Stimulated activated CD4-positive, alpha-beta T cell treated with anti-CD3 and anti-CD28 coated beads, Interleukin-1b, Interleukin-23, amount 100 ng/mL, for 48 hours (primary cell): ENCODE measurements around the gene IQCE.

Experiments
- DNase-seq: peaks from one replicate; pipeline ENCODE4 v3.0.0-alpha.2; 2020

The IQCE gene

DNA sequence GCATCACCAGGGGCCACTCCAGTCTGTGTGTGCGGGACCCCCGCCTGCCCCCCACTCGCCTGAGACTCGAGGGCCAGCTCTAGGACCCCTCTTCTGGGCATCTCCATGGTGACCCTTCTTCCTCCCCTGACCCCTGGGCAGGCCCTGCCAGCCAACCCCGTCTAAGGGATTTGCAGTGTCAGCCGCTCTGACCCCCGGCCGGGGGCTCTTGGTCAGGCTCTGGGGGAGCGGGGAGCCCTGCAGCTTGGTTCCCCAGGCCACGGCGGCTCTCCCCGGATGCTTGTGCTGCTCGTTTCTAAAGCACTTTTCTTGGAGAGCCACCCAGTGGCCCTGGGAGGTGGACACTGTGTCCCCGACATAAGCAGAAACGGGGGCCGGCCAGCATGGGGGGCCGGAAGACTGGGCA is 78.3 kb downstream of the IQCE start:
- DNase-seq: no peak

DNA sequence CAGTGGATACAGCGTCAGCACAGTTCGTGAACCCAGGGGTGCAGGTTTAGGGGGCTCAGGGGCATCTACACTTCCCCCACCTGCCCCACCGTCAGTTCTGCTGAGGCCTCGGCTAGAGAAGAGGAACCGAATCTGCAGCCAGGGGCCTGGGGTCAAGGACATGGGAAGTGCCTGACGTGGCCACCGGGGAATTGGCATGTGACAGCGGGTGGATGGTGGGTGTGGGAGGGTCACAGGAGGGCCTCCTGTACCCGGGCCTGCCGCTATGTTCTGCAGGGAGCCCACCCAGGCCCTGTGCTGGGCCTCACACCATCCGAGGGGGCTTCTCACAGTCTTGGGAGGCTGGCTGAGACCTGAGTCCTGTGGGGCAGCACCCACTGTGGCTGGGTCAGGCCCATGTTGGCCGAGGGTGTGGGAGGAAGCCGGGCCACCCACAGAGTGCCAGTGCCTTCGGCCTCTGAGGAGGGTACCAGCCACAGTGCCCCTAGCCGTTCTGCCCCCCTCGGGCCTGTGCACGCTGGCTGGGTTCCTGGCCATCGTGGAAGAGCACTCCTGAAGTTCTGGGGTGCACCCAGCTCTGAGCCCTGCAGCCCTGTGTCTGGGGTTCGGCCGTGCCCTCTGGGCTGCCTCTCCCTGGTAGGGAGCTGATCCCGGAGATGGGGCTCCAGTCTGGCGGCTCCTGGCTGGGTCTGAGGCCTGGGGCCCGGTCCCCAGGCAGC is 78.9 kb downstream of the IQCE start:
- no peak for DNase-seq

DNA sequence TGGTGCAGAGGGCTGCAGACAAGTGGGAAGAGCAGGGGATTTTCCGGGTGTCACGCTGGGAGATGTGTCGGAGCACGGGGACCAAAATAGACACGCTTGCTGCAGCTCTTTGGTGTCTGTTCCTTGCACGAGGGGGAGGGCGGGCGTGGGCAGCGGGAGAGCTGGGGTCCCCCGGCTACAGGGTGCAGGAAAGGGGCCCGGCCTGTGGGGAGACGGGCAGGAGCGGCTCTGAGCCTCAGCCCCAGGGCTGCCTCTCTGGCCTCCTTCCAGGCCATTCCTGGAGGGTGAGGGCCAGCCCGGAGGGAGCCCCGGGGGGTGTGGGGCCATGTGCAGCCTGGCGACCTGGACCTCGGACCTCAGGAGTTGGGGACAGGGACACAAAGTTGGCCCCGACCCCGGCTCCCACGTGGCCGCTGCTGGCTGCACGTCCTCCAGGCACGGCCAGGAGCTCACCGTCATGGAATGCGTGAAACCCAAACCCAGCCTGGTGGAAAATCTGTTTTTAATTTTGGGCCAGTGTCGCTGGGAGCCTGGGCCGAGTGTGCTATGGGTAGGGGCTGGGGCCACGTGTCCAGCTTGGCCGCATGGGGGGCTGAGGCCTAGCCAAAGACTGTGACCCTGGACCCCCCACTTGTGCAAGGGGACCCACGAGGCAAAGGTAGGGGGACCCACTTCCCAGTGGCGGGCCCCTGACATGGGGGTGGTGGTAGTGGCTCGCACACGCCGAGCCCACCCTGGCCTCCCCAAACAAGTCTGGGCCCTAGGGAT is 79.6 kb downstream of the IQCE start:
- DNase-seq: no peak

DNA sequence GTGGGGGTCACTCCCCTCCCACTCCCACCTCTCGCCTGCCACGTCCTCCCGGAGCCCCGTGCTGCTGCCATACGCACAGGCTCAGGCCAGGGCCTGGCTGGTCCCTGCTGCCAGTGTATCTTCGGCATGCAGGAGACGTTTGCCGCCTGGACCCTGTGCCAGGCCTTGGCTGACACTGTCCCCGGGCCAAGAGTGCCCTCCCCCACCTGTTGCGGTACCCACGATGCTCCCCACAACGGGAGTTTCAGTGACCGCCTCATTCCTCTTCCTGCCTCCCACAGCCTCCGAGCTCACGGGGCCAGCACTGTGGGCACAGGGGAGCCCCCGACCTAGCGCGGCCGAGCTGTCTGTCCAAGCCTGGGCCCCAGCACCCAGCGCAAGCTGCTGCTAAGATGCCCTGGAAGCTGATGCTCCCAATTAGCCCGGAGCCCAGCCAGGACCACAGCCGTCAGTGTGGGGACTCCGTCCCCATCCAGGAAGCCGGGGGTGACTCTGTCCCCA is 80.5 kb downstream of the IQCE start:
- no peak for DNase-seq

DNA sequence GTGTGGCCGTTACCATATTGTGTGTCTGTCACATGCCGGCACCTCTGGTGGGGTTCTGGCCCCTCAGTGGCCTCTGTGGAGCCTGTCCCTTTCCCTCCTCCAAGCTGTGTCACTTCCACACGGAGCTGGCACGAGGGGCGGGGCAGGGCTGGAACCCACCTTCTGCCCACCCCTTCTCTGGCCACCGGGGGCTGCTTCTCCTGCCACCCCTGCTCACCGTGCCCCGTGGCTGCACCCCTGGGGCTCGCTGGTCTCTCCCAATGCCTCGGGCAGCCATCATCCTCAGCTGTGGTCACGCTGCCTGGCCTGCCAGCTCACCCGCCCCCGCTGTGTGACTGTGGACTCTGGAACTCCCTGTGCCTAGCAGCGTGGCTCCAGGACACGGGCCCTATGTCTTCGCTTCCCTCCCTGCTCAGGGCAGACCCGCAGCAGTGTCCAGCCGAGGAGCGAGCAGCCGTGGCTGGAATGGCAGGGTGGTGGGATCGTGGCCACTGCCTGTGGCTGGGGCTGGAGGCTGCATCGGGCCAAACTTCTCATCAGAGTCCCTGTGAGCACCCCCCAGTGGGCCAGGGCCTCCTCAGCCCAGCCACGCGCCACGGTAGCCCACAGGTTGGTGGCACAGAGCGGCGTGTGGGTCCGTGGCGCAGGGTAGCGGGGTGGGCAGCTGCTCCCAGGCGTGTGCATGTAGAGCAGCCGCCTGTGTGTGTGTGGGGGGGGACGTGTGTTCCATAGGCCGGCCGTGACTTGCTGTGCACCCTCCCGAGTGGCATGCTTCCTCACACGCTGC is 81.1 kb downstream of the IQCE start:
- no peak for DNase-seq

DNA sequence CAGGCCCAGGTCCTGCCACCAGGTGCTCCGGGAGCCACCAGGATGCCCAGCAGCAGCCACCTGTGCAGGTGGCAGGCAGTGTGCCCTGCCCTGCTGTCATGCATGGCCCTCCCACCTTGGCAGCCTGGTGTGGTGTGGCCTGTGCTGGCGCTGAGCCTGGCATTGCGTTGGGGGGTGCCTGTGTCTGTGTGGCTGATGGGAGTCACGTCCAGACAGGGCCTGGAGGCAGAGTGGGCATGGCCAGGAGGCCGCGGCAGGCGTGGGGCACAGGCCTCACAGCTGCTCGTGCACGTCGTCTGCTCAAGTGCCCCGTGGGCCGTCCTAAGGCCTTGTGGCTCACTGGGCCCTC is 81.7 kb downstream of the IQCE start:
- DNase-seq: no peak

DNA sequence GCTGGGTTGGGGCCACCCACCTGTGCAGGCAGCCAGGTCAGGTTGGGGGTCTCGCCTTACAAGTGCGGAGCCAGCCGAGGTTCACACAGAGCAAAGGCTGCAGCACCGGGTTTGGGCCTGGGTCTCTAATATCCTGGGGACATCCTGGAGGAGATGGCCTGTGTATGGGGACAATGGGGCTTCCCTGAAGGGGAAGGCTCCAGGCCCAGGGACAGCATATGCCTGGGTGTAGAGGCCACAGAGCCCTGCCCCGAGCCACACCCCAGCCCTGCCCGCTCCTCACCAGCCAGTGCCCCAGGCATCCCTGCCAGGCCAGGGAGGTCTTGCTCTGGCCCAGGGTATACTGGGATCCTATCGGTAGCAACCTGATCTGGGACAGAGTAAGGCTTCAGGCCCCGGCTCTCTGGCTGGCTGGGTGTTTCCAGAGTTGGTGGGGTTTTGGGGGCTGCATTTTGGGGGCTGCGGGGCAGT is 82.1 kb downstream of the IQCE start:
- DNase-seq: no peak

DNA sequence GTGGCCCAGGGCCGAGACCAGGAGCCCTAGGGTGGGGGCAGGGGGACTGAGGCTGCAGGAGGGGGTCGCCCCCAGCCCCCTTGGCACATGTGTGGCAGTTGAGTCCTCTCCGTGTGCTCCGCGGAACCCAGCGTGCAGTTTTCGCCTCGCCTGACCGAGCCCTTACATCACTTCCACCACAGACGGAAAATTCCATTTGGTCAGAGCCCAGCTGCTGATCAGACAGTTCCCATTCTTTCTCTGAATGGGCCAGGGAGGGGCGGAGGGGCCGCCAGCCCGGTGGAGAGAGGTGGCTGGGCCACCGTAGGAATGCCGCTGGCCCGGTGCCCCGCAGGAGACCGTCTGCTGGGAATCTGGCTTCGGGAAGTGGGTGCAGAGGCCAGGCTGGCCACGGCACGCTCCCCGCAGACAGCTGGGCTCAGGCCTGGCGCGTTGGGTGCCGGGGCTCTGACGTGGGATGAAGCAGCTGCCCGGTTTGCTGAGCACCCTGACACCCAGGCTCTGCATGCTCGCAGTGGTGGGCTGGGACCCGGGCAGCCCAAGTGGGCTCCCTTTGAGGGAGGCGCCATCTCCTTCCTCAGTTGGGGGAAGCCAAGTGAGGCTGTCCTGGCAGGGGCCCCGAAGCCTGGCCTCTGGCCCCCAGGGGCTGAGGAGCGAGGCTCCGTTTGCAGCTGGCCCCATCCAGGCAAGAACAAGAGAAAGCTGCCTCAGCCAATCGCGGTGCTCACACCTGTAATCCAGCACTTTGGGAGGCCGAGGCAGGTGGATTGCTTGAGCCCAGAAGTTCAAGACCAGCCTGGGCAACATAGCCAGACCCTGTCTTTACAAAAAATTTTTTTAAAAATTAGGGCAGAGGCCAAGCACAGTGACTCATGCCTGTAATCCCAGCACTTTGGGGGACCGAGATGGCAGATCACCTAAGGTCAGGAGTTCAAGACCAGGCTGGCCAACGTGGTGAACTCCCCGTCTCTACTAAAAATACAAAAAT is 82.9 kb downstream of the IQCE start:
- DNase-seq: no peak

DNA sequence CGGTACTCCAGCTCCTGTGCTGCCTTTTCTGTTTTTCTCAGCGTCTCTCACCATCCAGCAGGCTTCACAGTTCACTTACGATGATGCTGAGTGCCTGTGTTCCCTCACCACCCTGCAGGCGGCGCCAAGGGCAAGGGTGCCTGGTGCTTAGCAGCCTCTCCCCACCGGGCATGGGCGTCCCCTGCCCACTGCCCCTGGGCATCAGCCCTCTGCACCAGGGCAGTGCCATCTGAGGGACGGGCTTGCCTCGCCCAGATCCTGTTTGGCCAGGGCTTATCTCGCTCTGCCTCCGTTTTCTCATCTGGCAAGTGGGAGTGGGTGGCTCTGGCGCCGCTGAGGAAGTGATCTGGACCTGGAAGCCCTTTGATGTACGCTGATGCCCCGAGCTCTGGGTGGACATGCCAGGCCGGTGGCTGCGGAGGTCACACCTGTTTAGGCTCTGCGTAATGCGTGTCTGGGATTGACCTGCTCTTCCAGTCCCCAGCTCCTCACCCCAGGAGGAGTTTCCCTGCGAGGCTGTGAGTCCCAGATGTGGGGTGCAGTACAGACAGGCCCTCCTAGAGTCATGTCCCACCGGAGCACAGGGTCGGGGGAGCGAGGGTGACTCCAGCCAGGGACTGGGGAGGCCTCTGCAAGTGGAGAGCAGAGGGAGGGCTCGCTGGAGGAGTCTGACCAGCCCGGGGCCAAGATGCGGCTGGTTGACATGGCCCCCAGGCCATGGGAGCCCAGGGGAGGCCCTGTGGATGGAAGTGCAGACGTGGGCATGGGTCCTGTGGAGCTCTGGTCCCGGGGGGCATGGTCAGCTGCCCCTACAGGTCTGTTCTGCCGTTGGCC is 84.8 kb downstream of the IQCE start:
- DNase-seq: no peak

DNA sequence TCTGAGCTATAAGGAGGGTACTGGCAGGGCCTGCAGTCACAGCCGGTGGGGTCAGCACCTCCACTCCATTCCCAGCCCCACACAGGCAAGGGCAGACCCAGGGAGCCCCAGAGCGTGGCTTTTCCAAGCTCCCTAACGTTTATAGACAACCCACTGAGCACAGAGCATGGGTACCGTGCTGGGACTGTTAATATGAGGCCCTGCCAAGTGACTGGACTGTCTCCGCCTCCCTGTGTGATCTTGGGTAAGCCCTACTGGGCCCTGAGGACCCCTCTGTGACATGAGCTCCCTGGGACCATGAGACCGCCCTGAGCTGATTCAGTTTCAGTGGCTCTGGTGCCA is 85.4 kb downstream of the IQCE start:
- DNase-seq: no peak

DNA sequence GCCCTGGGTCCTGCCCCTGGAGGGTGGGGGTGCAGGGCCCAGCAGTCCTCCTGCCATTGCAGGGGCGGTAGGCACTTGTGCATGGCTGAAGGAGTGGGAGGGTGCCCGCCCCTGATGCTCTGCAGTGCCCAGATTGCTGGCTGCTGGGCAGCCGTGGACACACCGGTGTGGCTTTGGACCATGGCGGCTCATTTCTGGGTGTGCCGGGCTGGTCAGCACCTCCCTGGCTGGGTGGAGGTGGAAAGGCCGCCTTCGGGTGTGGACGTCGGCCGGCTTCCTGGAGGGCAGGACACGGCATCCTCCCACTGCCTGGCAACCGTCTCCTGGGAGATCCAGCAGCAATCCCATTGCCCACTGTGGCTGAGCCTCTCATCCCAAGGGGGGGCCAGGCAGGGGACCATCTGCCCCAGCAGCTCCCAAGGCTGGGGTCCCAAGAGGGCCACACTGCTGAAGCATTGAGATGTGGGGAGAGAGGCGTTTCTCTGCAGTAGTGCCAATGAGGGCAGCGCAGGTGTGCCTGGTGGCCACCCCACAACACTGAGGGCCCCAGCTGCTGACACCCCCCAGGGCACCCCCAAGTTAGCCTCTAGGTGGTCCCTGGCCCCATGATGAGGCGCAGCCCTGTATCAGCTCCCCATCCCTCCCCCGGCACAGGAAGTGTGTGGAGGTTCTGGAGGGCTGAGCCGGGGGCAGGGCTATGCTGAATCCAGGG is 85.9 kb downstream of the IQCE start:
- DNase-seq: no peak

DNA sequence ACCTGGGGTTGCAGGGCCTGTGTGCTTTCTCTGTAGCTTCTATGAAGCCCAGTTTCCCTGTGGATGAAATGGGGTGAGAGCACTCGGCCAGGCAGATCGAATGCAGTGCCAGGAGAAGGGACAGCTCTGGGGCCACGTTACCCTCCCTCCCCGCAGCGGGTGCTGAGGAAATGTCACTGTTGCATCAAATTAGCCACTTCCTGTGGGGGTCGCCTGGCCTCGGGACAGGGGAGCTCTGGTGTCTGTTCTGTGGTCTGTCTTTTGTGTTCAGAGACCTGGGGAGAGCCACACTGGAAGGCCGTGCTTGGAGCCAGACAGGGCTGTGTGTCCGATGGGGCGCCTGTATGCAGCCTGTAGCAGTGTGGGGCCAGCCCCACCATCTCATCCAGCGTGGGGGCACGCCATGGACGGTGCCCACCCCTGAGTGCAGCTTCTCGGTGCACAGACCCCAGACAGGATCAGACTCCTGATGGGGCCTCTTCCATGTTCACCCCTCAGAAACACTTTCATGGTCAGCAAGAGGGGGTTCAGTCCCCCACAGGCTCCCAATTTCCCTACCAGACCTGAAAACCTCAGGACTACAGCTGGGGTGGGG is 86.6 kb downstream of the IQCE start:
- DNase-seq: no peak

DNA sequence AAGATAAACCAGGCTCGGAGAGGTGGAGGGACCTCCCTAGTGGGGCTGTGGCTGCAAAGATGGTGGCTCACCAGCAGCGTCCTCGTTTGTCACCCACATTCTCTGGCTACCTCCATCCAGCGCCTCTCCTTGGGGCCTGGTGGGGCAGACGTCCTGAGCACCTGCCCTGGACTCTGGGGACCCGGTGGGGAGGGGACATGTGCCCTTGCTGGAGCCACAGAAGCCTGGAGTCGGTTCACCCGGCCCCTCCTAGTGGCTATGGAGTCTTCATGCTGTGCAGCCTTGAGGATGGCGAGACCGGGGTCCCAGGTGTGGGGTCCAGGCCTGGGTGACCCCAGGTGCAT is 87.5 kb downstream of the IQCE start:
- DNase-seq: no peak

DNA sequence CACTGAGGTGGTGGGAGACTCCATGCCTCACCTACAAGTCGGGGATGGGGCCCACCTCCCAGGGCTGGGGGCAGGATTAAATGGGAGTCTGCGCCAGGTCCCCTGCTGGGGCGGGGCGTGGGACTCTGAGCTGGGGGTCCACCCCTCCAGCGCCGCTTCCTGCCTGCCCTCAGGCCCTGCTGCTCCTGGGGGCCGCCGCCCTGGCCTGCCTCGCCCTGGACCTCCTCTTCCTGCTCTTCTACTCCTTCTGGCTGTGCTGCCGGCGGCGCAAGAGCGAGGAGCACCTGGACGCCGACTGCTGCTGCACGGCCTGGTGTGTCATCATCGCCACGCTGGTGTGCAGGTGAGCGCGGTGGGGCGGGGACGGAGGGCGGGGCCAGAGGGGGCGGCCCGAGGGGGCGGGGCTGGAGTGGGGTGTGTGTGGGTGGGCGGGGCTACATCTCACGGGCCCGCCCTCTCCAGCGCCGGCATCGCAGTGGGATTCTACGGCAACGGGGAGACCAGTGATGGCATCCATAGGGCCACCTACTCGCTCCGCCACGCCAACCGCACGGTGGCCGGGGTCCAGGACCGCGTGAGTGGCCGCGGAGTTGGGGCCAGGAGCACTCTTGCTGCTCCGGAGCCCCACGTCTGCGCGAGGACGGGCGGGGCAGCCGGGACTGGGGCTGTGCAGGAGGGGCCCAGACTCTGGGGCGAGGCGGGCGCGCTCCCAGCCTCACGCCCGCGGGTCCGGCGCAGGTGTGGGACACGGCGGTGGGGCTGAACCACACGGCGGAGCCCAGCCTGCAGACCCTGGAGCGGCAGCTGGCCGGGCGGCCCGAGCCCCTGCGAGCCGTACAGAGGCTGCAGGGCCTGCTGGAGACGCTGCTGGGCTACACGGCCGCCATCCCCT is 88.1 kb downstream of the IQCE start:
- no peak for DNase-seq

DNA sequence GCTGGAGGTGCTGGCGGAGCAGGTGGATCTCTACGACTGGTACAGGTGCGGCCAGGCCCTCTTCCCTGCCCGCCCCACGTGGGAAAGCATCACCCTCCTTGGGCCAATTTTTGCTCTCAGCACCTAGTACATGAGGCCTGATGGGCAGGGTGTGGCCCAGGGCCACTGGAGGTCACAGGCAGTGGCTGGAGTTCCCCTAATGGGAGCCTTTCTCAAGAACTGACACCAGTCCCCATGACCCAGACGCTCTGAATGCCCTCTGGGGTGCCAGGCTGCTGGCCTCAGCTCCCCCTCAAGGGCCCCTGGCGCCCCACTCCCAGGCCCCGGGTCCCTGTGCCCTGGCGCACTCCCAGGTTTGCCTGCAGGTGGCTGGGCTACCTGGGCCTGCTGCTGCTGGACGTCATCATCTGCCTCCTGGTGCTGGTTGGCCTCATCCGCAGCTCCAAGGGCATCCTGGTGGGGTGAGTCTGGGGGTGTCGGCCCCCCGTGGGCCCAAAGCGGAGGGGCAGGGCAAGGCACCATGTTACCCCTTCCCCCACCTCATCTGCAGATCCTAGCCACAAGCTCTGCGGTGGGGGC is 88.9 kb downstream of the IQCE start:
- no peak for DNase-seq

DNA sequence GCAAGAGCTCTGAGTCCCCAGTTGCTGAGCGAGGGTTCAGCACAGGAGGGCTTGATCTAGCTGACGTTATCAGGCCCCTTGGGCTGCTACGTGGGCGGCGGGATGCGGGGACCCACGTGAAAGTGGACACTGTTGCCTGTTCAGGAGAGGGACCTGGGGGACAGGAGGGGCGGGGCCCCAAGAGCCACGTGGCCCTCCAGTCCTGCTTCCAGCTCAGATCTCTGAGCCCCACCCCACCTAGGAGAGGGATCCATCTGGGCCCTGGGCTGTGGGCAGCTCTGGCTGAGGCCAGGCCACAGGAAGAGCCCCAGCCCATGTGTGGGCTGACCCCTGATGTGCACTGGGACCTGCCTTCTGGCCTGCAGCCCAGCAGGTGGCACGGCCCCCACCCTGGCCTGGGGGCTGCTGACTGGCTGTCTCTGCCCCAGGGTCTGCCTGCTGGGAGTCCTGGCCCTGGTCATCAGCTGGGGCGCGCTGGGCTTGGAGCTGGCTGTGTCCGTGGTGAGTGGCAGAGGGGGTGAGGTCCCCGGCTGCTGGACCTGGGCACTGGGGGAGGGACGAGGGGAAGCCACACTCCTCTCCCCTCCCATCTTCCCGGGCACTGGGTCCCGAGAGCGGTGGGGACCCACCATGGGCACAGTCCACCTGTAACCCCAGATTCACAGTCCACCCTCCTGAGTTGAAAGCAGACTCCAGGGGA is 90.5 kb downstream of the IQCE start:
- no peak for DNase-seq

DNA sequence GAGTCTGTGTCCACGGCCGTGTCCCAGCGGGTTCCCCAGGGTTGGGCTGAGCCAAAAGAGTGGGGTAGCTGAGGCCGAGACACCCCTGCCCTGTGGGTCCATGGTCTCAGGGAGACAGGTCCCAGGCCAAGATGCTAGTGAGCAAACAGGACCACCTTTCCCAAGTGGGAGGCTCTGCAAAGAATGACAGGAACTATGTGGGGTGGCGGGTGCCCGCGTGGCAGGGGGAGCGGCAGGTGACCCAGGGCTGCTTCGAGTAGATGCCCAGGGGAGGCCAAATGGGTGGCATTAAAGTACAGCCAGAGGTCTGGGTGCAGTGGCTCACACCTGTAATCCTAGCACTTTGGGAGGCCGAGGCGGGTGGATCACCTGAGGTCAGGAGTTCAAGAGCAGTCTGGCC is 91.2 kb downstream of the IQCE start:
- no peak for DNase-seq

DNA sequence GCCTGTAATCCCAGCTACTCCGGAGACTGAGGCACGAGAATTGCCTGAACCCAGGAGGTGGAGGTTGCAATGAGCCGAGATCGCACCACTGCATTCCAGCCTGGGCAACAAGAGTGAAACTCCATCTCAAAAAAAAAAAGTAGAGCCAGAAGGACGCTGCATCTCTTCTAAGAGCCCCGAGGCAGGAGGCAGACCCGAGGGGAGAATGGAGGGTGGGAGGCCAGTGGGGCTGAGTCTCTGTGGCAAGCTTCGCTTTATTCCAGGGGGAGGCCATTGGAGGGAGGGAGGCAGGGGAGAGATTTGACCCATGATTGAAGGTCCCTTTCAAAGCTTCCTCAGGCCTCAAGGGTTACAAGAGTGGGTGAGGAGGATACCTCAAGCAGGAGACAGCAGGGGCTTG is 91.7 kb downstream of the IQCE start:
- no peak for DNase-seq
